GM23338 (cell line): Measurements from ENCODE around the gene MLLT6. TPM values are rescaled to one million over a fixed set of nuclear protein-coding genes. Genes with fewer than 3 reads are reported as not detected.
A peak's percentile ranks its signal among the peaks of the same experiment; 100 is the strongest.

Experiments used
- ATAC-seq: fragments of 200-7000 bp; cut with Tn5 transposase; 3 replicates; pipeline ENCODE4 v1.9.1; 2020
- DNase-seq: peaks from one replicate; pipeline ENCODE4 v3.0.0-alpha.2; 2015; ENCODE audit warnings: low spot score
- H2AFZ ChIP-seq: fragments of 200-600 bp; sonication (generic); 2 replicates; pipeline ENCODE4 v1.8.0; 2016; ENCODE audit warnings: antibody characterized with exemption, mild to moderate bottlenecking, moderate library complexity
- H3F3A ChIP-seq: fragments of 200-600 bp; sonication (generic); replicated peaks from 2 replicates; pipeline ENCODE4 v1.8.0; 2017; ENCODE audit warnings: antibody characterized with exemption, mixed run types, low read depth
- H3K27ac ChIP-seq: fragments of 200-600 bp; sonication (generic); 2 replicates; pipeline ENCODE4 v1.6.1; 2016; ENCODE audit warnings: low read depth
- H3K27me3 ChIP-seq: fragments of 200-600 bp; sonication (generic); 2 replicates; pipeline ENCODE4 v1.8.0; 2016; ENCODE audit warnings: mild to moderate bottlenecking, mixed run types, moderate library complexity; ENCODE audit not compliant: insufficient read depth
- H3K36me3 ChIP-seq: fragments of 200-600 bp; sonication (generic); 2 replicates; pipeline ENCODE4 v1.8.0; 2016; ENCODE audit warnings: mild to moderate bottlenecking; ENCODE audit not compliant: insufficient read depth
- H3K4me1 ChIP-seq: fragments of 200-600 bp; sonication (generic); 2 replicates; pipeline ENCODE4 v1.8.0; 2016; ENCODE audit warnings: mild to moderate bottlenecking, moderate library complexity; ENCODE audit not compliant: insufficient read depth
- H3K4me2 ChIP-seq: fragments of 200-600 bp; sonication (generic); 2 replicates; pipeline ENCODE4 v1.7.1; 2017; ENCODE audit warnings: mixed run types
- H3K4me3 ChIP-seq: fragments of 200-600 bp; sonication (generic); 2 replicates; pipeline ENCODE4 v1.6.1; 2016; ENCODE audit warnings: mixed run types
- H3K79me2 ChIP-seq: fragments of 200-600 bp; sonication (generic); replicated peaks from 2 replicates; pipeline ENCODE4 v1.8.0; 2017; ENCODE audit warnings: mild to moderate bottlenecking; ENCODE audit not compliant: insufficient read depth
- H3K9me2 ChIP-seq: fragments of 200-600 bp; sonication (generic); 2 replicates; pipeline ENCODE4 v1.8.0; 2017; ENCODE audit not compliant: insufficient read depth
- H4K20me1 ChIP-seq: fragments of 200-600 bp; sonication (generic); replicated peaks from 2 replicates; pipeline ENCODE4 v1.8.0; 2017; ENCODE audit warnings: mild to moderate bottlenecking; ENCODE audit not compliant: insufficient read depth
- H3K27ac Mint-ChIP-seq: 2 replicates; pipeline ENCODE4 v1.8.0; 2020; ENCODE audit warnings: inconsistent platforms, mild to moderate bottlenecking, moderate library complexity, mixed read lengths
- H3K27me3 Mint-ChIP-seq: 3 replicates; pipeline ENCODE4 v1.8.0; 2022; ENCODE audit warnings: low read depth, mild to moderate bottlenecking, moderate library complexity, mixed read lengths, inconsistent platforms; ENCODE audit not compliant: insufficient read depth, poor library complexity
- H3K36me3 Mint-ChIP-seq: 3 replicates; pipeline ENCODE4 v1.8.0; 2021; ENCODE audit warnings: low read depth, mild to moderate bottlenecking, inconsistent platforms, moderate library complexity, mixed read lengths
- H3K4me1 Mint-ChIP-seq: 3 replicates; pipeline ENCODE4 v1.8.0; 2020; ENCODE audit warnings: mild to moderate bottlenecking, inconsistent platforms, mixed read lengths
- H3K4me3 Mint-ChIP-seq: 3 replicates; pipeline ENCODE4 v1.8.0; 2021; ENCODE audit warnings: moderate library complexity, mild to moderate bottlenecking, inconsistent platforms, mixed read lengths
- H3K9me3 Mint-ChIP-seq: 3 replicates; pipeline ENCODE4 v1.8.0; 2020; ENCODE audit warnings: moderate library complexity, mild to moderate bottlenecking, inconsistent platforms, mixed read lengths
- CREB1 ChIP-seq: fragments of 250-450 bp; sonication (Bioruptor Pico); IDR thresholded peaks from 2 replicates; pipeline ENCODE4 v1.5.0; 2020; ENCODE audit warnings: low read depth, mild to moderate bottlenecking, moderate library complexity
- EZH2 ChIP-seq: fragments of 200-600 bp; sonication (generic); IDR thresholded peaks from one replicate; pipeline ENCODE4 v1.8.0; 2017; ENCODE audit warnings: antibody characterized with exemption, mild to moderate bottlenecking, low read depth; ENCODE audit not compliant: unreplicated experiment
- EZH2phosphoT487 ChIP-seq: fragments of 200-600 bp; sonication (generic); IDR thresholded peaks from one replicate; pipeline ENCODE4 v1.8.1; 2018; ENCODE audit warnings: antibody characterized with exemption; ENCODE audit not compliant: unreplicated experiment
- JUNB ChIP-seq: IDR thresholded peaks from one replicate; pipeline ENCODE4 v1.6.1; 2016; ENCODE audit warnings: antibody characterized with exemption; ENCODE audit not compliant: unreplicated experiment
- NANOG ChIP-seq: IDR thresholded peaks from 2 replicates; pipeline ENCODE4 v1.6.1; 2016; ENCODE audit warnings: antibody characterized with exemption, borderline replicate concordance
- POLR2AphosphoS5 ChIP-seq: IDR thresholded peaks from 2 replicates; pipeline ENCODE4 v1.6.1; 2016; ENCODE audit warnings: antibody characterized with exemption, low read depth
- STAT1 ChIP-seq: IDR thresholded peaks from one replicate; pipeline ENCODE4 v1.6.1; 2016; ENCODE audit warnings: antibody characterized with exemption; ENCODE audit not compliant: unreplicated experiment
- ZNF114 ChIP-seq: fragments of 250-450 bp; sonication (Bioruptor Pico); IDR thresholded peaks from 2 replicates; pipeline ENCODE4 v1.5.0; 2020; ENCODE audit warnings: mild to moderate bottlenecking, moderate library complexity
- ZNF331 ChIP-seq: fragments of 250-450 bp; sonication (Bioruptor Pico); IDR thresholded peaks from 2 replicates; pipeline ENCODE4 v1.5.0; 2020; ENCODE audit warnings: low read depth, mild to moderate bottlenecking, moderate library complexity
- polyA plus RNA-seq: library from polyadenylated mRNA; unstranded; fragments of >200 nt; fragmentation: Nextera tagmentation; extraction: Ambion mirVana; gene quantifications from 2 replicates; pipeline ENCODE4 v1.2.1, GENCODE V29; 2016
- total RNA-seq: library from RNA; depleted of rRNA; stranded (reverse); fragments of >200 nt; shearing (Covaris generic); gene quantifications from 2 replicates; pipeline ENCODE4 v1.2.3, GENCODE V29; 2014
- TF ChIP-seq, protein P1 (sequence below): IDR thresholded peaks from one replicate; pipeline ENCODE4 v1.6.1; 2018; ENCODE audit warnings: antibody characterized with exemption; ENCODE audit not compliant: unreplicated experiment
- TF ChIP-seq, protein P2 (sequence below), 2 experiments: fragments of 200-600 bp in 1 of 2; sonication (generic) in 1 of 2; conservative IDR thresholded peaks; 2 replicates each; pipeline versions ENCODE4 v1.5.1 to v1.6.1; 2016 to 2017; ENCODE audit warnings: antibody characterized with exemption in 2 of 2, low read depth in 2 of 2, mild to moderate bottlenecking in 2 of 2, moderate library complexity in 1 of 2
- TF ChIP-seq, protein P3 (sequence below): fragments of 250-450 bp; sonication (Bioruptor Pico); IDR thresholded peaks from 2 replicates; pipeline ENCODE4 v1.5.0; 2020; ENCODE audit warnings: mild to moderate bottlenecking, moderate library complexity
- TF ChIP-seq, protein P4 (sequence below): IDR thresholded peaks from 2 replicates; pipeline ENCODE4 v1.6.1; 2016; ENCODE audit warnings: antibody characterized with exemption

Gene MLLT6
- total and polyA plus RNA-seq, 2 experiments from 2014 or later: 2.6 to 2.8 TPM

DNA sequence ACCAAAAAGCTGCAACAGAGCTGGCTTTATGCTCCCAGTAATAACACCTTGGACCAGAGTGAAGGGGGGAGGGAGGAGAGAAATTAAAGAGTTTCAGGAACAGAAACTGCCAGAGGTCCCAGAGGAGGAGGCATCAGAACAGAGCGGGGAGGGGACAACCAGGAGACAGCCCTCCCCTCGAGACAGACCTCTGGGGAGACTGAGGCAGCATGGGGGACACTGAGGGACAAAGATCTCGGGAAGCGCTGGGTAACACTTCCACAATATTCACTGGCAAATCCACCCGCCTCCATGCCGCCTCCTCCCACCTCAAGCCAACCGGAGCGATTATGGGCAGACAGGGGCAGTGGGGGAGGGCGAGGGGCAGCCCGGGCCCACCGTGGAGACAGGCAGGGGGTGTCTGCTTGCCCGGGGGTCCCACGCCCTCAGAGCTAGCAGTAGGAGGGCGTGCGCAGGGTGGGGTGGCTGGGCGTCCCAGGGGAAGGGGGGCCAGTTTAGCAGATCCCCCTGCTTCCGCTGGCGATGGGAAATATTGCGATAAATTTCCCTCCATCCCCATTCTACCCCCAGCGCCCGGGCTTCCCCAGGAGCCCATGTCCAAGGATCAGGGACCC, 41.9 kb downstream of the MLLT6 start:
- Histone ChIP-seq H2AFZ (no peak overlapping the region), H3K27ac (peak overlapping the region; percentile 56; the same call in 1 of the 2 replicates), H3K4me2 (peak overlapping the region; percentile 84), H3K36me3 (no peaks in the 10 kb centered on the region), H3K9me2 (no peaks in the 10 kb centered on the region), H3K4me3 (peak overlapping the region; percentile 99), H3K27me3 (peaks cover 16% of the 10 kb centered on the region), H3K4me1 (peaks cover 50% of the 10 kb centered on the region), H4K20me1 (peaks cover 41% of the 10 kb centered on the region), H3K79me2 (peaks cover 60% of the 10 kb centered on the region), H3F3A (peaks cover 3% of the 10 kb centered on the region; the same call in 1 of the 2 replicates)
- Mint-ChIP-seq H3K4me1 (peaks cover 51% of the 10 kb centered on the region), H3K27ac (peak overlapping the region; percentile 22; the same call in 1 of the 2 replicates), H3K36me3 (peaks cover 15% of the 10 kb centered on the region), H3K9me3 (peaks cover 5% of the 10 kb centered on the region), H3K4me3 (peak overlapping the region; percentile 97), H3K27me3 (peaks cover 46% of the 10 kb centered on the region)
- ATAC-seq: no peak
- TF ChIP-seq EZH2 (no peak), CREB1 (CRISPR knock-in tag) (no peak), NANOG (no peak), STAT1 (no peak), ZNF331 (no peak), ZNF114 (CRISPR knock-in tag) (no peak), POLR2AphosphoS5 (no peak), EZH2phosphoT487 (no peak), JUNB (no peak)
- TF ChIP-seq, protein P1, sequence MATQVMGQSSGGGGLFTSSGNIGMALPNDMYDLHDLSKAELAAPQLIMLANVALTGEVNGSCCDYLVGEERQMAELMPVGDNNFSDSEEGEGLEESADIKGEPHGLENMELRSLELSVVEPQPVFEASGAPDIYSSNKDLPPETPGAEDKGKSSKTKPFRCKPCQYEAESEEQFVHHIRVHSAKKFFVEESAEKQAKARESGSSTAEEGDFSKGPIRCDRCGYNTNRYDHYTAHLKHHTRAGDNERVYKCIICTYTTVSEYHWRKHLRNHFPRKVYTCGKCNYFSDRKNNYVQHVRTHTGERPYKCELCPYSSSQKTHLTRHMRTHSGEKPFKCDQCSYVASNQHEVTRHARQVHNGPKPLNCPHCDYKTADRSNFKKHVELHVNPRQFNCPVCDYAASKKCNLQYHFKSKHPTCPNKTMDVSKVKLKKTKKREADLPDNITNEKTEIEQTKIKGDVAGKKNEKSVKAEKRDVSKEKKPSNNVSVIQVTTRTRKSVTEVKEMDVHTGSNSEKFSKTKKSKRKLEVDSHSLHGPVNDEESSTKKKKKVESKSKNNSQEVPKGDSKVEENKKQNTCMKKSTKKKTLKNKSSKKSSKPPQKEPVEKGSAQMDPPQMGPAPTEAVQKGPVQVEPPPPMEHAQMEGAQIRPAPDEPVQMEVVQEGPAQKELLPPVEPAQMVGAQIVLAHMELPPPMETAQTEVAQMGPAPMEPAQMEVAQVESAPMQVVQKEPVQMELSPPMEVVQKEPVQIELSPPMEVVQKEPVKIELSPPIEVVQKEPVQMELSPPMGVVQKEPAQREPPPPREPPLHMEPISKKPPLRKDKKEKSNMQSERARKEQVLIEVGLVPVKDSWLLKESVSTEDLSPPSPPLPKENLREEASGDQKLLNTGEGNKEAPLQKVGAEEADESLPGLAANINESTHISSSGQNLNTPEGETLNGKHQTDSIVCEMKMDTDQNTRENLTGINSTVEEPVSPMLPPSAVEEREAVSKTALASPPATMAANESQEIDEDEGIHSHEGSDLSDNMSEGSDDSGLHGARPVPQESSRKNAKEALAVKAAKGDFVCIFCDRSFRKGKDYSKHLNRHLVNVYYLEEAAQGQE: no peak
- TF ChIP-seq, protein P2, sequence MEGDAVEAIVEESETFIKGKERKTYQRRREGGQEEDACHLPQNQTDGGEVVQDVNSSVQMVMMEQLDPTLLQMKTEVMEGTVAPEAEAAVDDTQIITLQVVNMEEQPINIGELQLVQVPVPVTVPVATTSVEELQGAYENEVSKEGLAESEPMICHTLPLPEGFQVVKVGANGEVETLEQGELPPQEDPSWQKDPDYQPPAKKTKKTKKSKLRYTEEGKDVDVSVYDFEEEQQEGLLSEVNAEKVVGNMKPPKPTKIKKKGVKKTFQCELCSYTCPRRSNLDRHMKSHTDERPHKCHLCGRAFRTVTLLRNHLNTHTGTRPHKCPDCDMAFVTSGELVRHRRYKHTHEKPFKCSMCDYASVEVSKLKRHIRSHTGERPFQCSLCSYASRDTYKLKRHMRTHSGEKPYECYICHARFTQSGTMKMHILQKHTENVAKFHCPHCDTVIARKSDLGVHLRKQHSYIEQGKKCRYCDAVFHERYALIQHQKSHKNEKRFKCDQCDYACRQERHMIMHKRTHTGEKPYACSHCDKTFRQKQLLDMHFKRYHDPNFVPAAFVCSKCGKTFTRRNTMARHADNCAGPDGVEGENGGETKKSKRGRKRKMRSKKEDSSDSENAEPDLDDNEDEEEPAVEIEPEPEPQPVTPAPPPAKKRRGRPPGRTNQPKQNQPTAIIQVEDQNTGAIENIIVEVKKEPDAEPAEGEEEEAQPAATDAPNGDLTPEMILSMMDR (conservative IDR thresholded peaks at IDR 0.05; ENCODE audit: low read depth in 2 of 2): no peak
- TF ChIP-seq, protein P3, sequence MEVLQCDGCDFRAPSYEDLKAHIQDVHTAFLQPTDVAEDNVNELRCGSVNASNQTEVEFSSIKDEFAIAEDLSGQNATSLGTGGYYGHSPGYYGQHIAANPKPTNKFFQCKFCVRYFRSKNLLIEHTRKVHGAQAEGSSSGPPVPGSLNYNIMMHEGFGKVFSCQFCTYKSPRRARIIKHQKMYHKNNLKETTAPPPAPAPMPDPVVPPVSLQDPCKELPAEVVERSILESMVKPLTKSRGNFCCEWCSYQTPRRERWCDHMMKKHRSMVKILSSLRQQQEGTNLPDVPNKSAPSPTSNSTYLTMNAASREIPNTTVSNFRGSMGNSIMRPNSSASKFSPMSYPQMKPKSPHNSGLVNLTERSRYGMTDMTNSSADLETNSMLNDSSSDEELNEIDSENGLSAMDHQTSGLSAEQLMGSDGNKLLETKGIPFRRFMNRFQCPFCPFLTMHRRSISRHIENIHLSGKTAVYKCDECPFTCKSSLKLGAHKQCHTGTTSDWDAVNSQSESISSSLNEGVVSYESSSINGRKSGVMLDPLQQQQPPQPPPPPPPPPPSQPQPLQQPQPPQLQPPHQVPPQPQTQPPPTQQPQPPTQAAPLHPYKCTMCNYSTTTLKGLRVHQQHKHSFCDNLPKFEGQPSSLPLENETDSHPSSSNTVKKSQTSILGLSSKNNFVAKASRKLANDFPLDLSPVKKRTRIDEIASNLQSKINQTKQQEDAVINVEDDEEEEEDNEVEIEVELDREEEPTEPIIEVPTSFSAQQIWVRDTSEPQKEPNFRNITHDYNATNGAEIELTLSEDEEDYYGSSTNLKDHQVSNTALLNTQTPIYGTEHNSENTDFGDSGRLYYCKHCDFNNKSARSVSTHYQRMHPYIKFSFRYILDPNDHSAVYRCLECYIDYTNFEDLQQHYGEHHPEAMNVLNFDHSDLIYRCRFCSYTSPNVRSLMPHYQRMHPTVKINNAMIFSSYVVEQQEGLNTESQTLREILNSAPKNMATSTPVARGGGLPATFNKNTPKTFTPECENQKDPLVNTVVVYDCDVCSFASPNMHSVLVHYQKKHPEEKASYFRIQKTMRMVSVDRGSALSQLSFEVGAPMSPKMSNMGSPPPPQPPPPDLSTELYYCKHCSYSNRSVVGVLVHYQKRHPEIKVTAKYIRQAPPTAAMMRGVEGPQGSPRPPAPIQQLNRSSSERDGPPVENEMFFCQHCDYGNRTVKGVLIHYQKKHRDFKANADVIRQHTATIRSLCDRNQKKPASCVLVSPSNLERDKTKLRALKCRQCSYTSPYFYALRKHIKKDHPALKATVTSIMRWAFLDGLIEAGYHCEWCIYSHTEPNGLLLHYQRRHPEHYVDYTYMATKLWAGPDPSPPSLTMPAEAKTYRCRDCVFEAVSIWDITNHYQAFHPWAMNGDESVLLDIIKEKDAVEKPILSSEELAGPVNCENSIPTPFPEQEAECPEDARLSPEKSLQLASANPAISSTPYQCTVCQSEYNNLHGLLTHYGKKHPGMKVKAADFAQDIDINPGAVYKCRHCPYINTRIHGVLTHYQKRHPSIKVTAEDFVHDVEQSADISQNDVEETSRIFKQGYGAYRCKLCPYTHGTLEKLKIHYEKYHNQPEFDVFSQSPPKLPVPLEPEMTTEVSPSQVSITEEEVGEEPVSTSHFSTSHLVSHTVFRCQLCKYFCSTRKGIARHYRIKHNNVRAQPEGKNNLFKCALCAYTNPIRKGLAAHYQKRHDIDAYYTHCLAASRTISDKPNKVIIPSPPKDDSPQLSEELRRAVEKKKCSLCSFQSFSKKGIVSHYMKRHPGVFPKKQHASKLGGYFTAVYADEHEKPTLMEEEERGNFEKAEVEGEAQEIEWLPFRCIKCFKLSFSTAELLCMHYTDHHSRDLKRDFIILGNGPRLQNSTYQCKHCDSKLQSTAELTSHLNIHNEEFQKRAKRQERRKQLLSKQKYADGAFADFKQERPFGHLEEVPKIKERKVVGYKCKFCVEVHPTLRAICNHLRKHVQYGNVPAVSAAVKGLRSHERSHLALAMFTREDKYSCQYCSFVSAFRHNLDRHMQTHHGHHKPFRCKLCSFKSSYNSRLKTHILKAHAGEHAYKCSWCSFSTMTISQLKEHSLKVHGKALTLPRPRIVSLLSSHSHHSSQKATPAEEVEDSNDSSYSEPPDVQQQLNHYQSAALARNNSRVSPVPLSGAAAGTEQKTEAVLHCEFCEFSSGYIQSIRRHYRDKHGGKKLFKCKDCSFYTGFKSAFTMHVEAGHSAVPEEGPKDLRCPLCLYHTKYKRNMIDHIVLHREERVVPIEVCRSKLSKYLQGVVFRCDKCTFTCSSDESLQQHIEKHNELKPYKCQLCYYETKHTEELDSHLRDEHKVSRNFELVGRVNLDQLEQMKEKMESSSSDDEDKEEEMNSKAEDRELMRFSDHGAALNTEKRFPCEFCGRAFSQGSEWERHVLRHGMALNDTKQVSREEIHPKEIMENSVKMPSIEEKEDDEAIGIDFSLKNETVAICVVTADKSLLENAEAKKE (CRISPR knock-in tag): no peak
- TF ChIP-seq, protein P4, sequence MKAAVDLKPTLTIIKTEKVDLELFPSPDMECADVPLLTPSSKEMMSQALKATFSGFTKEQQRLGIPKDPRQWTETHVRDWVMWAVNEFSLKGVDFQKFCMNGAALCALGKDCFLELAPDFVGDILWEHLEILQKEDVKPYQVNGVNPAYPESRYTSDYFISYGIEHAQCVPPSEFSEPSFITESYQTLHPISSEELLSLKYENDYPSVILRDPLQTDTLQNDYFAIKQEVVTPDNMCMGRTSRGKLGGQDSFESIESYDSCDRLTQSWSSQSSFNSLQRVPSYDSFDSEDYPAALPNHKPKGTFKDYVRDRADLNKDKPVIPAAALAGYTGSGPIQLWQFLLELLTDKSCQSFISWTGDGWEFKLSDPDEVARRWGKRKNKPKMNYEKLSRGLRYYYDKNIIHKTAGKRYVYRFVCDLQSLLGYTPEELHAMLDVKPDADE: no peak
- no peak for DNase-seq
